Keratinocyte (primary cell): Measurements from ENCODE around the gene C1QC. TPM values are rescaled to one million over a fixed set of nuclear protein-coding genes. Genes with fewer than 3 reads are reported as not detected.

ENCODE experiments used
- DNase-seq: peaks from one replicate; pipeline ENCODE4 v3.0.0-alpha.2; 2011; ENCODE audit warnings: low read depth, missing footprints, low spot score
- FAIRE-seq: peaks from 2 replicates; lab custom pipeline; 2011; peaks lifted over from hg19 to GRCh38; lab: Jason Lieb, UNC
- H2AFZ ChIP-seq: 2 replicates; pipeline ENCODE4 v1.6.0; 2012; ENCODE audit warnings: low read length, control low read depth, inconsistent platforms; ENCODE audit not compliant: control insufficient read depth
- H3K27ac ChIP-seq: 2 replicates; pipeline ENCODE4 v1.5.1; 2011; ENCODE audit warnings: low read length; ENCODE audit not compliant: control insufficient read depth, insufficient read depth
- H3K27me3 ChIP-seq: 3 replicates; pipeline ENCODE4 v1.6.0; 2011; ENCODE audit warnings: low read length; ENCODE audit not compliant: control insufficient read depth, insufficient read depth; ENCODE audit errors: extremely low read depth
- H3K36me3 ChIP-seq, 2 experiments: 2 replicates in 1 of 2; 3 replicates in 1 of 2; pipeline ENCODE4 v1.5.1; 2011; ENCODE audit warnings: low read length in 2 of 2, mild to moderate bottlenecking in 1 of 2; ENCODE audit not compliant: control insufficient read depth in 2 of 2, insufficient read depth in 2 of 2; ENCODE audit errors: extremely low read depth in 1 of 2
- H3K4me1 ChIP-seq: 3 replicates; pipeline ENCODE4 v1.5.1; 2011; ENCODE audit warnings: low read length; ENCODE audit not compliant: control insufficient read depth, insufficient read depth; ENCODE audit errors: extremely low read depth
- H3K4me2 ChIP-seq: 3 replicates; pipeline ENCODE4 v1.6.0; 2011; ENCODE audit warnings: low read depth, low read length; ENCODE audit not compliant: control insufficient read depth, insufficient read depth; ENCODE audit errors: extremely low read depth
- H3K4me3 ChIP-seq, 3 experiments: fragments of 200-600 bp in 1 of 3; sonication (generic) in 1 of 3; 2 replicates in 2 of 3; 3 replicates in 1 of 3; pipeline ENCODE4 v1.5.1; 2011 to 2016; ENCODE audit warnings: low read length in 3 of 3, mild to moderate bottlenecking in 3 of 3, control low read depth in 2 of 3, inconsistent platforms in 1 of 3, low read depth in 1 of 3, mixed read lengths in 1 of 3, mixed run types in 1 of 3, moderate library complexity in 1 of 3; ENCODE audit not compliant: control insufficient read depth in 2 of 3, insufficient read depth in 2 of 3; ENCODE audit errors: extremely low read depth in 1 of 3
- H3K79me2 ChIP-seq: 2 replicates; pipeline ENCODE4 v1.6.0; 2012; ENCODE audit warnings: low read length; ENCODE audit not compliant: control insufficient read depth, insufficient read depth
- H3K9ac ChIP-seq: 3 replicates; pipeline ENCODE4 v1.6.0; 2011; ENCODE audit warnings: low read length; ENCODE audit not compliant: control insufficient read depth, insufficient read depth; ENCODE audit errors: extremely low read depth
- H3K9me1 ChIP-seq: 3 replicates; pipeline ENCODE4 v1.6.0; 2011; ENCODE audit warnings: low read length; ENCODE audit not compliant: control insufficient read depth, insufficient read depth; ENCODE audit errors: extremely low read depth
- H3K9me3 ChIP-seq: 2 replicates; pipeline ENCODE4 v1.5.1; 2012; ENCODE audit warnings: low read depth, low read length; ENCODE audit not compliant: control insufficient read depth
- H4K20me1 ChIP-seq: 3 replicates; pipeline ENCODE4 v1.6.0; 2011; ENCODE audit warnings: low read length; ENCODE audit not compliant: control insufficient read depth, insufficient read depth; ENCODE audit errors: extremely low read depth
- CTCF ChIP-seq, 3 experiments: IDR thresholded peaks in 1 of 3; conservative IDR thresholded peaks in 1 of 3; optimal IDR thresholded peaks in 1 of 3; 2 replicates in 2 of 3; 3 replicates in 1 of 3; pipeline versions ENCODE3 to v1.5.1; 2011; ENCODE audit warnings: low read length in 3 of 3, mild to moderate bottlenecking in 3 of 3, moderate library complexity in 2 of 3, control low read depth in 1 of 3, inconsistent platforms in 1 of 3; ENCODE audit not compliant: insufficient read depth in 2 of 3; ENCODE audit errors: extremely low read depth in 1 of 3
- EZH2 ChIP-seq: IDR thresholded peaks from one replicate; pipeline ENCODE4 v1.6.1; 2012; ENCODE audit warnings: inconsistent platforms, mild to moderate bottlenecking, low read length, moderate library complexity
- dilution Hi-C: fragments of 300-500 bp; cut with MboI; formaldehyde crosslinking; loops from one replicate; pipeline ENCODE4 v1.7.0; 2020; ENCODE audit warnings: low sequenced_read_pairs; ENCODE audit not compliant: extremely low pct_ligation_motif_present
- polyA plus RNA-seq, 5 experiments: library from polyadenylated mRNA; depleted of rRNA in 3 of 5; stranded (reverse) in 3 of 5; stranded (forward) in 1 of 5; unstranded in 1 of 5; fragments of >200 nt; gene quantifications; 1 replicate in 1 of 5; 2 replicates in 3 of 5; 3 replicates in 1 of 5; pipeline versions ENCODE4 v1.2.1 to v1.2.3, GENCODE V29; 2011 to 2012; ENCODE audit warnings: missing spikeins in 2 of 5, low read depth in 1 of 5, low replicate concordance in 1 of 5

The C1QC gene
- polyA plus RNA-seq, 1 donor (not counting 4 experiments of a cell fraction or from before 2014, with no cell fraction given): not detected

- Histone ChIP-seq H3K4me3 (no peak overlapping the region), H3K27me3 (peaks cover 4% of the 10 kb centered on the region), H3K4me1 (no peaks in the 10 kb centered on the region), H4K20me1 (no peaks in the 10 kb centered on the region), H3K36me3 (no peaks in the 10 kb centered on the region), H3K9me3 (no peaks in the 10 kb centered on the region), H3K9ac (no peak overlapping the region), H3K4me2 (no peak overlapping the region), H3K27ac (no peak overlapping the region), H3K9me1 (no peaks in the 10 kb centered on the region), H2AFZ (no peak overlapping the region), H3K79me2 (no peaks in the 10 kb centered on the region)
- FAIRE-seq (no peak), DNase-seq (no peak)
- peak in 2 of 3 experiments; percentile 8 to 19 for TF ChIP-seq CTCF (optimal IDR thresholded peaks at IDR 0.05 in 1 of 3, IDR thresholded peaks at IDR 0.05 in 1 of 3, conservative IDR thresholded peaks at IDR 0.05 in 1 of 3; ENCODE audit: extremely low read depth in 1 of 3, insufficient read depth in 2 of 3, low read length in 3 of 3)
- TF ChIP-seq EZH2: no peak
- dilution Hi-C loops: no loop called here
Observed at GRCh38 chr1:22654692-22655091, 11.3 kb downstream of the C1QC start.

- no peaks in the 10 kb centered on the region for H3K4me1 ChIP-seq
- dilution Hi-C loops: no loop called here
Observed at GRCh38 chr1:22658385-22659163, 15.1 kb downstream of the C1QC start.

More at GRCh38 chr1:22658385-22659163, 15.1 kb downstream of the C1QC start:
- no peak overlapping the region for H3K9ac ChIP-seq
- DNase-seq (no peak), FAIRE-seq (no peak)
- TF ChIP-seq CTCF (optimal IDR thresholded peaks at IDR 0.05 in 1 of 3, IDR thresholded peaks at IDR 0.05 in 1 of 3, conservative IDR thresholded peaks at IDR 0.05 in 1 of 3; ENCODE audit: extremely low read depth in 1 of 3, insufficient read depth in 2 of 3, low read length in 3 of 3) (peak in 1 of 3 experiments; percentile 17), EZH2 (no peak)
- no peaks in the 10 kb centered on the region for H3K36me3 ChIP-seq
- H3K9me3 ChIP-seq: no peaks in the 10 kb centered on the region
- no peak overlapping the region for H3K27ac ChIP-seq
- H3K27me3 ChIP-seq: peaks cover 4% of the 10 kb centered on the region
- peaks cover 5% of the 10 kb centered on the region for H4K20me1 ChIP-seq
- H3K79me2 ChIP-seq: no peaks in the 10 kb centered on the region
- no peak overlapping the region for H3K4me3 ChIP-seq
- H3K9me1 ChIP-seq: peaks cover 2% of the 10 kb centered on the region
- no peak overlapping the region for H2AFZ ChIP-seq
- no peak overlapping the region for H3K4me2 ChIP-seq
